A549 (cell line): ENCODE results near the gene CAMTA1. TPM values are rescaled to one million over a fixed set of nuclear protein-coding genes. Genes with fewer than 3 reads are reported as not detected.

ENCODE experiments used
- ATAC-seq, 2 experiments: fragments of 200-7000 bp in 1 of 2; fragments of >200 bp in 1 of 2; cut with Nextera tagmentation in 1 of 2; cut with Tn5 transposase in 1 of 2; 3 replicates each; pipeline versions ENCODE4 v1.8.0 to v1.9.1; 2018 to 2020; ENCODE audit warnings: mild to moderate bottlenecking in 1 of 2, moderate library complexity in 1 of 2
- CTCF ChIA-PET: fragments of 300-600 bp; sonication (Branson Sonifier 250); formaldehyde crosslinking; extraction: SDS; loops from one replicate; lab custom pipeline; 2021; ENCODE audit warnings: antibody characterized with exemption, inconsistent platforms; lab: Yijun Ruan, JAX
- POLR2A ChIA-PET: fragments of 350-600 bp; formaldehyde crosslinking; extraction: SDS; loops from one replicate; lab custom pipeline; 2021; ENCODE audit warnings: antibody characterized with exemption, inconsistent platforms; lab: Yijun Ruan, JAX
- DNase-seq, 2 experiments: peaks; one replicate each; pipeline versions ENCODE4 v3.0.0 to v3.0.0-alpha.2; 2011 to 2016; ENCODE audit warnings: low read depth in 1 of 2, low spot score in 1 of 2
- FAIRE-seq: peaks from 2 replicates; lab custom pipeline; 2011; peaks lifted over from hg19 to GRCh38; lab: Jason Lieb, UNC
- H3K27ac ChIP-seq, 2 experiments: fragments of >200 bp; sonication (Bioruptor Twin); formaldehyde crosslinking; 3 replicates each; pipeline ENCODE4 v1.5.1; 2016 to 2017
- H3K4me1 ChIP-seq: fragments of >200 bp; sonication (Bioruptor Twin); formaldehyde crosslinking; 3 replicates; pipeline ENCODE4 v1.6.1; 2016
- H3K4me2 ChIP-seq: fragments of >200 bp; sonication (Bioruptor Twin); formaldehyde crosslinking; 3 replicates; pipeline ENCODE4 v1.6.1; 2016
- H3K4me3 ChIP-seq: fragments of >200 bp; sonication (Bioruptor Twin); formaldehyde crosslinking; 3 replicates; pipeline ENCODE4 v1.5.1; 2016
- H3K9me3 ChIP-seq: fragments of >200 bp; sonication (Bioruptor Twin); formaldehyde crosslinking; 3 replicates; pipeline ENCODE4 v1.6.1; 2016
- CBX8 ChIP-seq: fragments of 200-600 bp; sonication (generic); IDR thresholded peaks from 2 replicates; pipeline ENCODE4 v1.6.1; 2016
- CEBPB ChIP-seq, 2 experiments: fragments of >200 bp in 1 of 2; sonication (Bioruptor Twin) in 1 of 2; formaldehyde crosslinking in 1 of 2; IDR thresholded peaks; 2 replicates each; pipeline ENCODE4 v1.6.1; 2012 to 2016
- CHD4 ChIP-seq: fragments of 200-600 bp; sonication (generic); IDR thresholded peaks from 2 replicates; pipeline ENCODE4 v1.6.1; 2016; ENCODE audit warnings: antibody characterized with exemption, mild to moderate bottlenecking, borderline replicate concordance
- ESRRA ChIP-seq: fragments of 150-350 bp; IDR thresholded peaks from 2 replicates; pipeline ENCODE4 v1.6.1; 2014; ENCODE audit warnings: mild to moderate bottlenecking, low read length, borderline replicate concordance
- HDAC2 ChIP-seq: fragments of 200-600 bp; sonication (generic); IDR thresholded peaks from 2 replicates; pipeline ENCODE4 v1.6.1; 2016
- HOXB5 ChIP-seq: fragments of 250-450 bp; sonication (Bioruptor Pico); IDR thresholded peaks from 2 replicates; pipeline ENCODE4 v1.5.0; 2020; ENCODE audit warnings: mild to moderate bottlenecking, moderate library complexity
- JUNB ChIP-seq: fragments of >200 bp; sonication (Bioruptor Twin); formaldehyde crosslinking; IDR thresholded peaks from 2 replicates; pipeline ENCODE4 v1.6.1; 2016
- KDM1A ChIP-seq: fragments of 200-600 bp; sonication (generic); IDR thresholded peaks from 2 replicates; pipeline ENCODE4 v1.6.1; 2016; ENCODE audit warnings: low read depth, mild to moderate bottlenecking
- MAFK ChIP-seq: fragments of 450-650 bp; IDR thresholded peaks from 2 replicates; pipeline ENCODE4 v1.6.1; 2014; ENCODE audit not compliant: partially characterized antibody
- MAZ ChIP-seq: fragments of 150-350 bp; IDR thresholded peaks from 2 replicates; pipeline ENCODE4 v1.6.1; 2014; ENCODE audit warnings: antibody characterized with exemption, low read depth, low read length, borderline replicate concordance
- PHF8 ChIP-seq: fragments of 200-600 bp; sonication (generic); IDR thresholded peaks from 2 replicates; pipeline ENCODE4 v1.6.1; 2016; ENCODE audit warnings: low read depth, mild to moderate bottlenecking, antibody characterized with exemption, moderate library complexity, borderline replicate concordance
- POLR2AphosphoS2 ChIP-seq: conservative IDR thresholded peaks from 2 replicates; pipeline ENCODE4 v1.6.1; 2012; ENCODE audit warnings: low read length, improper control_type of control experiment, inconsistent platforms
- RARB ChIP-seq: fragments of 250-450 bp; sonication (Bioruptor Pico); IDR thresholded peaks from 2 replicates; pipeline ENCODE4 v1.8.0; 2021; ENCODE audit warnings: mild to moderate bottlenecking, moderate library complexity
- RCOR1 ChIP-seq: fragments of 150-350 bp; IDR thresholded peaks from 2 replicates; pipeline ENCODE4 v1.6.1; 2014; ENCODE audit warnings: antibody characterized with exemption, low read length, low read depth
- RFX5 ChIP-seq: fragments of 450-650 bp; IDR thresholded peaks from 2 replicates; pipeline ENCODE4 v1.7.1; 2014; ENCODE audit warnings: antibody characterized with exemption, mild to moderate bottlenecking, moderate library complexity
- SREBF2 ChIP-seq: fragments of 450-650 bp; IDR thresholded peaks from 2 replicates; pipeline ENCODE4 v1.6.1; 2014; ENCODE audit warnings: mild to moderate bottlenecking, moderate library complexity
- TFCP2L1 ChIP-seq: fragments of 250-450 bp; sonication (Bioruptor Pico); IDR thresholded peaks from 2 replicates; pipeline ENCODE4 v1.5.0; 2021; ENCODE audit warnings: mild to moderate bottlenecking
- ZFP36 ChIP-seq: fragments of 450-650 bp; IDR thresholded peaks from 2 replicates; pipeline ENCODE4 v1.6.1; 2014; ENCODE audit warnings: borderline replicate concordance; ENCODE audit not compliant: partially characterized antibody
- WGBS: methylation state at CpG from one replicate; pipeline ENCODE4 v1.1.6; 2017; ENCODE audit errors: missing lambda C conversion rate; 5-methylcytosine and 5-hydroxymethylcytosine counted together
- polyA plus RNA-seq, 4 experiments: library from polyadenylated mRNA; depleted of rRNA in 3 of 4; stranded (reverse); fragments of >200 nt; fragmentation: RNase III in 1 of 4; extraction: RNeasy Plus Mini Kit Qiagen cat#74134 plus additional on column Dnase treatment in 1 of 4; gene quantifications; 2 replicates in 3 of 4; 3 replicates in 1 of 4; pipeline ENCODE4 v1.2.3, GENCODE V29; 2011 to 2017
- TF ChIP-seq, protein P1 (sequence below): fragments of 450-650 bp; IDR thresholded peaks from 2 replicates; pipeline ENCODE4 v1.6.1; 2014; ENCODE audit warnings: antibody characterized with exemption
- TF ChIP-seq, protein P2 (sequence below): fragments of >200 bp; sonication (Bioruptor Twin); formaldehyde crosslinking; IDR thresholded peaks from 2 replicates; pipeline ENCODE4 v1.6.1; 2016
- TF ChIP-seq, protein P3 (sequence below): IDR thresholded peaks from 2 replicates; pipeline ENCODE4 v1.6.1; 2012

CAMTA1 gene
- polyA plus RNA-seq, 2 of the 4 experiments (the other 2 are of a cell fraction), result 58.8 to 75.0 TPM

DNA sequence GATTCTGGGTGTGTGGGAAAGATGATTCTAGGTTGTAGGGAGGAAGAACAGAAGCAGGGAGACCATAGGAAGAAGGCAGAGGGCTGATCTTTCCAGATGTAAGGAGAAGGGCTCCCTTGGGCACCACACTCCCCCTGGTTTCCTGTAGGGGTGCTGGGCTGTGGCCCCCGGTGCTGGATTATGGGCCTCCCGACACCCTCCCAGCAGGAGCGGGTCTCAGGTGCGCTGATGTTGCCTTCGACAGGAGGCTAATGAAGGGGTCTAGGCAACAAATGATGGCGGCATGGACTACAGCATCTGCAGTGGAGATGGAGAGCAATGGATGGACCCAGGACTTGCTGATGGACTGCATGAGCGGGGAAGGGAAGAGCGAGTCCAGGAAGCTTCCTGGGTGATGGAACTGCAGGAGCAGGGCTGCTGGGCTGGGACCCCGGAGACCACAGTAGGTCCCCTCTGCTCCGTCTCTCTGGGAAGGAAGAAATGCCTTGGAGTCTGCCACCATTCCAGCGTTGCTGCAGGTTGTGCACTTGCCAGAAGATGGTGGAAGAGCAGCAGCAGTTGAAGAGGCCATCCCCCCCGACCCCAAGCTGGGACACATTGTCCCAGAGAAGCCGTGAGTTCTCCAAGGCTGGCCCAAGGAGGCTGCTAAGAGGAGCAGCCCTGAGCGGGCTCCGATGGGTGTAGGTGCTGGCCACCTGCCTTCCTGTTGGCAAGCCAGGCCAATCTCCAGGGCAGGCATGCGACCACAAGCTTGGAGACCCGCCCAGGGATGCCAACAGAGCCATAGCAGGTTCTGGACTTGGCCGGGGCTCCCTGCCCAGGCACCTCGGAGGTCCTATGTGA is 890.4 kb downstream of the CAMTA1 start:
- ATAC-seq (no peak), FAIRE-seq (no peak), DNase-seq (no peak)
- H3K27ac ChIP-seq, result no peak overlapping the region
- POLR2A ChIA-PET, result no interaction called here
- WGBS, result 24% methylated on average over 5 of the region's 19 CpGs
- H3K4me2 ChIP-seq, result no peak overlapping the region
- CTCF ChIA-PET, result interaction anchor here (0.5 to 10.4 kb wide), 5 partner anchors 7 to 671 kb away, joined by 3 to 124 read pairs (median 42); no protein-coding TSS in a partner anchor
- H3K9me3 ChIP-seq, result no peaks in the 10 kb centered on the region
- H3K4me1 ChIP-seq, result no peaks in the 10 kb centered on the region
- TF ChIP-seq RARB (CRISPR knock-in tag) (no peak), POLR2AphosphoS2 (no peak), ESRRA (no peak), RFX5 (no peak), HDAC2 (no peak), SREBF2 (no peak), CBX8 (no peak), CEBPB (IDR thresholded peaks at IDR 0.05) (no peak), PHF8 (no peak), MAFK (no peak), KDM1A (no peak), RCOR1 (no peak), JUNB (no peak), HOXB5 (CRISPR knock-in tag) (no peak)
- TF ChIP-seq, protein P1, sequence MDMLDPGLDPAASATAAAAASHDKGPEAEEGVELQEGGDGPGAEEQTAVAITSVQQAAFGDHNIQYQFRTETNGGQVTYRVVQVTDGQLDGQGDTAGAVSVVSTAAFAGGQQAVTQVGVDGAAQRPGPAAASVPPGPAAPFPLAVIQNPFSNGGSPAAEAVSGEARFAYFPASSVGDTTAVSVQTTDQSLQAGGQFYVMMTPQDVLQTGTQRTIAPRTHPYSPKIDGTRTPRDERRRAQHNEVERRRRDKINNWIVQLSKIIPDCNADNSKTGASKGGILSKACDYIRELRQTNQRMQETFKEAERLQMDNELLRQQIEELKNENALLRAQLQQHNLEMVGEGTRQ, result no peak
- TF ChIP-seq, protein P2, sequence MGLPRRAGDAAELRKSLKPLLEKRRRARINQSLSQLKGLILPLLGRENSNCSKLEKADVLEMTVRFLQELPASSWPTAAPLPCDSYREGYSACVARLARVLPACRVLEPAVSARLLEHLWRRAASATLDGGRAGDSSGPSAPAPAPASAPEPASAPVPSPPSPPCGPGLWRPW, result no peak
- no peak overlapping the region for H3K4me3 ChIP-seq

DNA sequence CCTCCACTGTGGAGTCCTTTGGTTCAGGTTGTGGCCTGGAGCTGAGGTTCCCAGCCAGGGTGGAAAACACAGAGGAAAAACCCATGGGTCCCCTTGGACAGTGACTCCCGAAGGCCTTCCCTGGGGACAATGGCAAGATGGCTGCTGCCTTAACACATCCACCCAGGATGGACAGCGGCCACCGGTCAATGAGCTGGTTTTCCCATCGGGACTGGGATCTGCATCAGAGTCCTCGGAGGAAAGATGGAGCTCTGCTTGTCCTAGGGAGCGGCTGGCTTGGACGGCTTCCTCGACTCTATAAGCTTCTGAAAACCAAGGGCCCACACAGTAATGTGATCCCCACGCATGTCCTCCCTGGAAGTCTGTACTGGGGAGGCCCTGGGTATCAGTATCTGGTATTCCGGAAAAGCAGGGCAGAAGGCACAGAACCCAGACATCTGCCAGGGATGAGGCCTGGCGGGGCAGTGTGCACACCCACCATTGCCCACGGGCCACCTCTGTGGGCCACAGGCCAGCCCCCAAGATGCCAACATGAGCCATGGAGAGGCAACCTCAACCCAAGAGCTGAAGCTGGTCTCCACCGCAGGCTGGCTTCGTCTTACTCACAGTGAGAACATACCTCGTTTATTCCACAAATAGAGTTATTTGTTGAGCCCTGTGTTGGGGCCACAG is 891.2 kb downstream of the CAMTA1 start:
- no peak for FAIRE-seq
- 75% methylated on average over 11 of the region's 15 CpGs for WGBS
- CTCF ChIA-PET, result interaction anchor here (0.7 to 10.4 kb wide), 6 partner anchors 8 to 957 kb away, joined by 3 to 124 read pairs (median 3); no protein-coding TSS in a partner anchor

DNA sequence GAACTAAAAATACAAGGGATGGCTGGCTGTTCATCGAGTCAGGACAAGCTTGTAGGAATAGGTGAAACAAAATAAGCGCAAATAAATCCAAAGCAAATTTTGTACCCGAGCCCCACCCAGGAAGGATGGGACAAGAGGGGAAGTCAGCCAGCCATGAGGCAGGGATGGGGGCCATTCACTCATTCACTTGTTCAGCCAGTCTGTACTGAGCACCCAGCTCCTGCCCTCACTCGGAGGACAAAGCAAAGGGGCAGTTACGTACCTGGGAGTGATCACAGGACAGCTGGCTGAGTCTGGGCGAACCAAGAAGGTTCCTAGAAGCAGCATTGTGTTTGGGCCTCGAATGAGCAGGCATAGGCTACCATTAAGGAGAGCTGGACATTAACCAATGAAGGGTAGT is 891.9 kb downstream of the CAMTA1 start:
- no peak for FAIRE-seq
- CTCF ChIA-PET, result interaction anchor here (0.6 to 10.4 kb wide), 7 partner anchors 8 to 958 kb away, joined by 3 to 124 read pairs (median 3); no protein-coding TSS in a partner anchor

More for the DNA sequence above, 891.2 kb downstream of the CAMTA1 start:
- DNase-seq (no peak), ATAC-seq (no peak)
- POLR2A ChIA-PET, result no interaction called here
- no peaks in the 10 kb centered on the region for H3K9me3 ChIP-seq
- H3K4me1 ChIP-seq, result no peaks in the 10 kb centered on the region
- H3K4me2 ChIP-seq, result no peak overlapping the region
- no peak overlapping the region for H3K27ac ChIP-seq
- no peak overlapping the region for H3K4me3 ChIP-seq
- TF ChIP-seq TFCP2L1 (CRISPR knock-in tag) (no peak), ZFP36 (no peak)
- TF ChIP-seq, protein P1, result no peak
- TF ChIP-seq, all 56 proteins: peak for 0

More for the DNA sequence above, 891.9 kb downstream of the CAMTA1 start:
- no peaks in the 10 kb centered on the region for H3K4me1 ChIP-seq
- H3K9me3 ChIP-seq, result no peaks in the 10 kb centered on the region
- no peak for TF ChIP-seq MAZ
- TF ChIP-seq, protein P3, sequence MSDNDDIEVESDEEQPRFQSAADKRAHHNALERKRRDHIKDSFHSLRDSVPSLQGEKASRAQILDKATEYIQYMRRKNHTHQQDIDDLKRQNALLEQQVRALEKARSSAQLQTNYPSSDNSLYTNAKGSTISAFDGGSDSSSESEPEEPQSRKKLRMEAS, result no peak
- TF ChIP-seq CHD4, result no peak
- no peak for TF ChIP-seq ZFP36
- ATAC-seq, result no peak
- WGBS, result 78% methylated on average over 7 of the region's 7 CpGs
- H3K4me3 ChIP-seq, result no peak overlapping the region
- DNase-seq, result no peak
- H3K4me2 ChIP-seq, result no peak overlapping the region
- H3K27ac ChIP-seq, result no peak overlapping the region
- POLR2A ChIA-PET, result no interaction called here
